ES-I3 (cell line): ENCODE data around the gene MRTFA.
"Not testable (repeated sequence)": the region's sequence is repeated elsewhere in the genome, so short reads cannot be mapped to it uniquely, and the experiment has no call there.

Experiments used
- H3K36me3 ChIP-seq: 2 replicates; pipeline ENCODE4 v1.6.1; 2013; ENCODE audit warnings: mild to moderate bottlenecking, low read length, control low read depth, moderate library complexity; ENCODE audit not compliant: insufficient read depth
- H3K4me1 ChIP-seq: 2 replicates; pipeline ENCODE4 v1.6.1; 2013; ENCODE audit warnings: mild to moderate bottlenecking, control low read depth, low read length; ENCODE audit not compliant: insufficient read depth
- H3K9ac ChIP-seq: 2 replicates; pipeline ENCODE4 v1.6.1; 2013; ENCODE audit warnings: low read depth, mild to moderate bottlenecking, low read length, moderate library complexity
- H3K9me3 ChIP-seq: 2 replicates; pipeline ENCODE4 v1.6.1; 2013; ENCODE audit warnings: mild to moderate bottlenecking, low read length, moderate library complexity; ENCODE audit not compliant: control insufficient read depth, insufficient read depth

MRTFA gene

GRCh38 chr22:40516416-40516815, 120.1 kb downstream of the MRTFA start:
- no peaks in the 10 kb centered on the region for H3K36me3 ChIP-seq
- 0 out of 2 replicates have a peak, but pooled peaks cover 2% of the 10 kb centered on the region for H3K9me3 ChIP-seq
- H3K9ac ChIP-seq, result no peak overlapping the region
- H3K4me1 ChIP-seq, result peaks cover 16% of the 10 kb centered on the region

- Histone ChIP-seq H3K9ac (no peak overlapping the region), H3K36me3 (no peaks in the 10 kb centered on the region), H3K4me1 (peaks cover 30% of the 10 kb centered on the region), H3K9me3 (no peaks in the 10 kb centered on the region)
Measured at GRCh38 chr22:40512426-40513136, 123.9 kb downstream of the MRTFA start.

- H3K4me1 ChIP-seq, result peaks cover 24% of the 10 kb centered on the region
- no peaks in the 10 kb centered on the region for H3K36me3 ChIP-seq
- H3K9me3 ChIP-seq, result no peaks in the 10 kb centered on the region
- H3K9ac ChIP-seq, result no peak overlapping the region
Measured at GRCh38 chr22:40511604-40512003, 124.9 kb downstream of the MRTFA start.

- peaks cover 24% of the 10 kb centered on the region for H3K4me1 ChIP-seq
Measured at GRCh38 chr22:40510631-40511364, 125.7 kb downstream of the MRTFA start.

GRCh38 chr22:40509401-40510134, 127.0 kb downstream of the MRTFA start:
- no peak overlapping the region for H3K9ac ChIP-seq
- H3K4me1 ChIP-seq, result peaks cover 24% of the 10 kb centered on the region
- no peaks in the 10 kb centered on the region for H3K36me3 ChIP-seq
- no peaks in the 10 kb centered on the region for H3K9me3 ChIP-seq

More at GRCh38 chr22:40510631-40511364, 125.7 kb downstream of the MRTFA start:
- no peak overlapping the region for H3K9ac ChIP-seq
- no peaks in the 10 kb centered on the region for H3K36me3 ChIP-seq
- no peaks in the 10 kb centered on the region for H3K9me3 ChIP-seq

GRCh38 chr22:40508046-40508445, 128.5 kb downstream of the MRTFA start:
- H3K9me3 ChIP-seq, H3K36me3 ChIP-seq, H3K9ac ChIP-seq: not testable (repeated sequence)
- H3K4me1 ChIP-seq, result peaks cover 24% of the 10 kb centered on the region

GRCh38 chr22:40507491-40507890, 129.0 kb downstream of the MRTFA start:
- Histone ChIP-seq H3K9ac (no peak overlapping the region), H3K4me1 (peaks cover 24% of the 10 kb centered on the region), H3K36me3 (no peaks in the 10 kb centered on the region), H3K9me3 (peaks cover 7% of the 10 kb centered on the region; the same call in 1 of the 2 replicates)

GRCh38 chr22:40506762-40507161, 129.8 kb downstream of the MRTFA start:
- peaks cover 7% of the 10 kb centered on the region; the same call in 1 of the 2 replicates for H3K9me3 ChIP-seq
- H3K4me1 ChIP-seq, result peaks cover 24% of the 10 kb centered on the region
- no peaks in the 10 kb centered on the region for H3K36me3 ChIP-seq
- H3K9ac ChIP-seq, result no peak overlapping the region

- Histone ChIP-seq H3K9ac (no peak overlapping the region), H3K9me3 (peaks cover 7% of the 10 kb centered on the region; the same call in 1 of the 2 replicates), H3K4me1 (peaks cover 7% of the 10 kb centered on the region), H3K36me3 (no peaks in the 10 kb centered on the region)
Measured at GRCh38 chr22:40504285-40505249, 132.0 kb downstream of the MRTFA start.

GRCh38 chr22:40502919-40503318, 133.6 kb downstream of the MRTFA start:
- Histone ChIP-seq H3K9me3 (peaks cover 7% of the 10 kb centered on the region; the same call in 1 of the 2 replicates), H3K9ac (no peak overlapping the region), H3K36me3 (no peaks in the 10 kb centered on the region), H3K4me1 (peaks cover 13% of the 10 kb centered on the region)

GRCh38 chr22:40500465-40500786, 136.1 kb downstream of the MRTFA start:
- peaks cover 13% of the 10 kb centered on the region for H3K4me1 ChIP-seq
- H3K9ac ChIP-seq, H3K36me3 ChIP-seq, H3K9me3 ChIP-seq: not testable (repeated sequence)

GRCh38 chr22:40499209-40499623, 137.3 kb downstream of the MRTFA start:
- H3K36me3 ChIP-seq, result no peaks in the 10 kb centered on the region
- H3K4me1 ChIP-seq, result peaks cover 13% of the 10 kb centered on the region
- no peak overlapping the region for H3K9ac ChIP-seq
- peaks cover 7% of the 10 kb centered on the region; the same call in 1 of the 2 replicates for H3K9me3 ChIP-seq

GRCh38 chr22:40498420-40499208, 137.9 kb downstream of the MRTFA start:
- H3K9me3 ChIP-seq, result peaks cover 7% of the 10 kb centered on the region; the same call in 1 of the 2 replicates
- H3K4me1 ChIP-seq, result peaks cover 13% of the 10 kb centered on the region
- no peak overlapping the region for H3K9ac ChIP-seq
- H3K36me3 ChIP-seq, result no peaks in the 10 kb centered on the region
